Neural crest cell (in vitro differentiated cells): Measurements from ENCODE around the gene ZFAND3. TPM values are rescaled to one million over a fixed set of nuclear protein-coding genes. Genes with fewer than 3 reads are reported as not detected.

Experiments used
- DNase-seq: peaks from one replicate; pipeline ENCODE4 v3.0.0; 2021; ENCODE audit warnings: low read depth, mixed read lengths, low spot score
- H3K27ac Mint-ChIP-seq: one replicate; pipeline ENCODE4 v1.8.0; 2021; ENCODE audit warnings: mild to moderate bottlenecking, mixed read lengths; ENCODE audit not compliant: unreplicated experiment
- H3K27me3 Mint-ChIP-seq: 2 replicates; pipeline ENCODE4 v1.8.0; 2021; ENCODE audit warnings: low read depth, mild to moderate bottlenecking, mixed read lengths
- H3K36me3 Mint-ChIP-seq: 2 replicates; pipeline ENCODE4 v1.8.0; 2021; ENCODE audit warnings: low read depth, mild to moderate bottlenecking, mixed read lengths
- H3K4me1 Mint-ChIP-seq: 2 replicates; pipeline ENCODE4 v1.8.0; 2021; ENCODE audit warnings: mixed read lengths
- H3K4me3 Mint-ChIP-seq: one replicate; pipeline ENCODE4 v1.8.0; 2021; ENCODE audit warnings: mild to moderate bottlenecking, mixed read lengths
- H3K9me3 Mint-ChIP-seq: 2 replicates; pipeline ENCODE4 v1.8.0; 2021; ENCODE audit warnings: mixed read lengths
- CTCF ChIP-seq: fragments of 200-600 bp; sonication (generic); conservative IDR thresholded peaks from 2 replicates; pipeline ENCODE4 v1.5.0; 2021; ENCODE audit warnings: antibody characterized with exemption, mild to moderate bottlenecking
- total RNA-seq: library from RNA; stranded (reverse); gene quantifications from 2 replicates; pipeline ENCODE4 v1.2.1, GENCODE V29; 2021

The ZFAND3 gene
- total RNA-seq, 1 donor from 2014 or later: 65.9 TPM

DNA sequence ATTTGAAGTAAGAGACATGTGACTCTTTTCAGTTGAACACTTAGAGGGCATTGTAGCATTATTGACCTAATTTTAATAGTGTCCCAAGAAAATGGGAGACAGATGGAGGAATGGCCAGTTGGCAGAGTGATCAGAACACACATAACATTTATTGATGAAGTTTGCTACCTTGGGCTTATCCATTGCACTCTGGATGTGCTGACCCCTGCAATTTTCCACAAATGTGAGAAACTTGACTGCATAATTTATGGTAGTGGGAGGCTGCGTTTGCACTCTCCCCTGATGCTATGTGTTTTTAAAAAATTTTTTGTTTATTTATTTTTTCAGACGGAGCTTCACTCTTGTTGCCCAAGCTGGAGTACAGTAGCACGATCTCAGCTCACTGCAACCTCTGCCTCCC, 95.9 kb downstream of the ZFAND3 start:
- no peaks in the 10 kb centered on the region for H3K9me3 Mint-ChIP-seq
- peaks cover 3% of the 10 kb centered on the region for H3K36me3 Mint-ChIP-seq
- peaks cover 14% of the 10 kb centered on the region for H3K4me1 Mint-ChIP-seq
- no peak overlapping the region for H3K27ac Mint-ChIP-seq
- H3K27me3 Mint-ChIP-seq: no peaks in the 10 kb centered on the region
- no peak for TF ChIP-seq CTCF
- no peak overlapping the region for H3K4me3 Mint-ChIP-seq
- no peak for DNase-seq

DNA sequence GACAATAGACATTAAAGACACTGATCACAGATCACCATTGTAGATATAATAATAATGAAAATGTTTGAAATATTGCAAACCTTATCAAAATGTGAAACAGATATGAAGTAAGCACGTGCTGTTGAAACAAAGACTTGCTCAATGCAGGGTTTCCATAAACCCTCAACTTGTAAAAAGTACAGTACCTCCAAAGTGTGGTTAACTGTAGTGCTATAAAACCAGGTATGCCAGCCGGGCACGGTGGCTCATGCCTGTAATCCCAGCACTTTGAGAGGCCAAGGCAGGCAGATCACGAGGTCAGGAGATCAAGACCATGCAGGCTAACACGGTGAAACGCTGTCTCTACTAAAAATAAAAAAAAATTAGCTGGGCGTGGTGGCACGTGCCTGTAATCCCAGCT, 96.6 kb downstream of the ZFAND3 start:
- Mint-ChIP-seq H3K36me3 (no peaks in the 10 kb centered on the region), H3K27me3 (no peaks in the 10 kb centered on the region), H3K4me3 (no peak overlapping the region), H3K27ac (no peak overlapping the region), H3K4me1 (peaks cover 17% of the 10 kb centered on the region), H3K9me3 (no peaks in the 10 kb centered on the region)
- DNase-seq: no peak
- TF ChIP-seq CTCF: no peak

- Mint-ChIP-seq H3K4me3 (no peak overlapping the region), H3K4me1 (peaks cover 13% of the 10 kb centered on the region), H3K27me3 (no peaks in the 10 kb centered on the region), H3K36me3 (no peaks in the 10 kb centered on the region), H3K9me3 (no peaks in the 10 kb centered on the region), H3K27ac (no peak overlapping the region)
- no peak for DNase-seq
- TF ChIP-seq CTCF: no peak
Observed at GRCh38 chr6:37916675-37917074, 97.1 kb downstream of the ZFAND3 start.

GRCh38 chr6:37917566-37917965, 98.0 kb downstream of the ZFAND3 start:
- no peak for TF ChIP-seq CTCF
- H3K4me3 Mint-ChIP-seq: no peak overlapping the region
- H3K27ac Mint-ChIP-seq: no peak overlapping the region
- no peaks in the 10 kb centered on the region for H3K27me3 Mint-ChIP-seq
- no peak for DNase-seq
- no peaks in the 10 kb centered on the region for H3K9me3 Mint-ChIP-seq
- no peaks in the 10 kb centered on the region for H3K36me3 Mint-ChIP-seq
- peaks cover 12% of the 10 kb centered on the region for H3K4me1 Mint-ChIP-seq

DNA sequence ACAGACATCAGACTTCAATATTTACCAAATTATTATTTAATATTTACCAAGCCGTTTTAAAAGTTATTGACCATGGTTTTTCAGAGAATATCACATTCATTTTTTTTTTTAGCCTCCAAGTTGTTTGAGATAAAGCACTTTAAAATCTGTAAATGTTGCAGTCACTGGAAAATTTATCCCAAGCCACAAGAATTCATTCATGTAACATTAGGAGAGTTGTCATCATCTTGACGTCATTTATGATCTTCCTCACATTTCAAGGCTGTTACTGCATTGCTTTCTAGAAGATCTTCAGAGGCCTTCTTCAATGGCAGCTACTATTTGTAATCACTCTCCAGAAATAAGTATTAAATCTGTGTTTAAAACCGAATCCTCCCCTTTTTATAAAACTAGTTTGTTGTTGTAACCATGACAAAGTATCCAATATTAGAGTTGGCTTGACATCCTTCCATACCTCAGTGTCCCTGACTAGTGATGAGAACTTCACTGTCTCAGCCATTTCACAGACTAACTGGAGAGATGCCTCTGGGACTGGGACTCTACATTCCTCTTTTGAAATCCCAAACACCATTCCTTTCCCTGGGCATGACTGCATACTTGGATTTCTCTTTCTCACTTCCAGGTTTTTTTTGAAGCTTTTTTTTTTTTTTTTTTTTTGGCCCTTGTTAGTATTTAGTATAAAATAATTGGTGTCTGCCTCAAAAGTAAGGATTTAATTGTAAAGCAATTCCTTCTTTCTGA, 100.1 kb downstream of the ZFAND3 start:
- TF ChIP-seq CTCF: no peak
- Mint-ChIP-seq H3K9me3 (no peaks in the 10 kb centered on the region), H3K27me3 (no peaks in the 10 kb centered on the region), H3K27ac (no peak overlapping the region), H3K36me3 (no peaks in the 10 kb centered on the region), H3K4me1 (peaks cover 12% of the 10 kb centered on the region), H3K4me3 (no peak overlapping the region)
- no peak for DNase-seq
